ENCODE results near the gene GRID2. TPM values are rescaled to one million over a fixed set of nuclear protein-coding genes. Genes with fewer than 3 reads are reported as not detected.
"Not testable (repeated sequence)": the region's sequence is repeated elsewhere in the genome, so short reads cannot be mapped to it uniquely, and the experiment has no call there.

Gene GRID2
- total and polyA plus RNA-seq, 7 experiments from 2014 or later: not detected

- Mint-ChIP-seq H3K27me3 (no peaks in the 10 kb centered on the region), H3K9me3 (peaks cover 0 to 17% (median 6%) of the 10 kb centered on the region in 11 donors), H3K4me1 (no peaks in the 10 kb centered on the region), H3K36me3 (no peaks in the 10 kb centered on the region), H3K4me3 (no peak overlapping the region), H3K27ac (no peak overlapping the region)
- ATAC-seq: no peak
- Histone ChIP-seq H3K4me1 (ENCODE audit: control insufficient read depth in 2 of 2, insufficient read depth in 2 of 2, low read length in 2 of 2) (no peaks in the 10 kb centered on the region), H3K27me3 (ENCODE audit: control insufficient read depth in 2 of 2, insufficient read depth in 2 of 2, low read length in 2 of 2) (no peaks in the 10 kb centered on the region), H3K36me3 (ENCODE audit: control insufficient read depth in 2 of 3, insufficient read depth in 3 of 3, low read length in 3 of 3) (no peaks in the 10 kb centered on the region), H3K27ac (ENCODE audit: low read depth, low read length) (no peak overlapping the region), H3K9me3 (ENCODE audit: control insufficient read depth in 2 of 3, low read length in 3 of 3) (no peaks in the 10 kb centered on the region), H3K4me3 (ENCODE audit: low read length) (no peak overlapping the region)
- DNase-seq: no peak
- CTCF ChIA-PET: no interaction called here
- intact Hi-C loops (cut with micrococcal nuclease): no loop called here
- POLR2A ChIA-PET: no interaction called here
Observed at GRCh38 chr4:92445127-92445526, 141.4 kb downstream of the GRID2 start.

DNA sequence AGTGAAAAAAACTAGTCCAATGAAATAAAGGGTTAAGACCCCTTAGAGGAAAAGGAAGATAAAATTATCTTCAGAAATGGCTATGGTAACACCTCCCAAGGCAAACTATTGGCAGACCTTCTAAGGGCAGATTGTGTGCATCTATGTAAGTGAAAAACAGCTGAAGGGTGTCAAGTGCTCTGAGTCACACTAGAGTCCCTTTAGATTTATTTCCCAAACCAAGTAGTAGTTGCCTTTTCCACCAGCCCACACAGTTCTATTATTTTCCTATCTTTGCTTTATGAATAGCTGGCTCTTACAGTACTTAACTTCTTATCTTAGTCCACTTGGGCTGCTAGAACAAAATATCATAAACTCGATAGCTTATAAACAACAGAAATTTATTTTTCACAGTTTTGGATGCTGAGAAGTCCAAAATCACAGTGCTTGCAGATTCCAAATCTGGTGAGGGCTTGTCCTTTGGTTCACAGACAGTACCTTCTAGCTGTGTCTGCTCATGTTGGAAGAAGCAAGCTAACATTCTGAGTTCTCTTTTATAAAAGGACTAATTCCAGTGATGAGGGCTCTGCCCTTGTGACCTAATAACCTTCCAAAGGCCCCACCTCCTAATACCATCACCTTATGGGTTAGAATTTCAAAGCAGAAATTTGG lies 143.6 kb downstream of the GRID2 start:
- H3K36me3 Mint-ChIP-seq: no peaks in the 10 kb centered on the region
- intact Hi-C loops (cut with micrococcal nuclease): no loop called here
- Histone ChIP-seq H3K9me3 (ENCODE audit: control insufficient read depth in 2 of 3, low read length in 3 of 3) (no peaks in the 10 kb centered on the region), H3K36me3 (ENCODE audit: control insufficient read depth in 2 of 3, insufficient read depth in 3 of 3, low read length in 3 of 3) (no peaks in the 10 kb centered on the region), H3K27ac (ENCODE audit: low read depth, low read length) (no peak overlapping the region), H3K4me1 (ENCODE audit: control insufficient read depth in 2 of 2, insufficient read depth in 2 of 2, low read length in 2 of 2) (no peaks in the 10 kb centered on the region), H3K27me3 (ENCODE audit: control insufficient read depth in 2 of 2, insufficient read depth in 2 of 2, low read length in 2 of 2) (no peaks in the 10 kb centered on the region), H3K4me3 (ENCODE audit: low read length) (no peak overlapping the region)
- no peak overlapping the region for H3K27ac Mint-ChIP-seq
- DNase-seq: no peak
- no peaks in the 10 kb centered on the region for H3K27me3 Mint-ChIP-seq
- ChIA-PET CTCF (no interaction called here), POLR2A (no interaction called here)
- H3K4me1 Mint-ChIP-seq: no peaks in the 10 kb centered on the region
- peaks cover 0 to 7% (median 0%) of the 10 kb centered on the region in 11 donors for H3K9me3 Mint-ChIP-seq
- H3K4me3 Mint-ChIP-seq: no peak overlapping the region
- no peak for ATAC-seq

DNA sequence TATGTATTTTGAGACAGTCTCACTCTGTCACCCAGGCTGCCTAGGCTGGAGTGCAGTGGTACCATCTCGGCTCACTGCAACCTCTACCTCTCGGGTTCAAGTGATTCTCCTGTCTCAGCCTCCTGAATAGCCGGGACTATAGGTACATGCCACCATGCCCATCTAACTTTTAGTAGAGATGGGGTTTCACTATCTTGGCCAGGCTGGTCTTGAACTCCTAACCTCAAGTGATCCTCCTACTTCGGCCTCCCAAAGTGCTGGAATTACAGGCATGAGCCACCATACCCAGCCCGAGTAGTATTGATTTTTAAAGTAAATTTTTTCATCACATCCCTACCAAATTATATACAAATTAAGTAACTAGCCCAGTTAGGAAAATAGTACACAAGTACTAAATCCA lies 144.4 kb downstream of the GRID2 start:
- H3K4me1 Mint-ChIP-seq; H3K36me3 Mint-ChIP-seq; DNase-seq; H3K27me3 Mint-ChIP-seq; H3K4me1 ChIP-seq (ENCODE audit: control insufficient read depth in 2 of 2, insufficient read depth in 2 of 2, low read length in 2 of 2); ATAC-seq; H3K27ac Mint-ChIP-seq; POLR2A ChIA-PET; H3K4me3 ChIP-seq (ENCODE audit: low read length); H3K9me3 ChIP-seq (ENCODE audit: control insufficient read depth in 2 of 3, low read length in 3 of 3); H3K27me3 ChIP-seq (ENCODE audit: control insufficient read depth in 2 of 2, insufficient read depth in 2 of 2, low read length in 2 of 2); CTCF ChIA-PET; H3K36me3 ChIP-seq (ENCODE audit: control insufficient read depth in 2 of 3, insufficient read depth in 3 of 3, low read length in 3 of 3); intact Hi-C loops (cut with micrococcal nuclease); H3K9me3 Mint-ChIP-seq; H3K4me3 Mint-ChIP-seq; H3K27ac ChIP-seq (ENCODE audit: low read depth, low read length): not testable (repeated sequence)

DNA sequence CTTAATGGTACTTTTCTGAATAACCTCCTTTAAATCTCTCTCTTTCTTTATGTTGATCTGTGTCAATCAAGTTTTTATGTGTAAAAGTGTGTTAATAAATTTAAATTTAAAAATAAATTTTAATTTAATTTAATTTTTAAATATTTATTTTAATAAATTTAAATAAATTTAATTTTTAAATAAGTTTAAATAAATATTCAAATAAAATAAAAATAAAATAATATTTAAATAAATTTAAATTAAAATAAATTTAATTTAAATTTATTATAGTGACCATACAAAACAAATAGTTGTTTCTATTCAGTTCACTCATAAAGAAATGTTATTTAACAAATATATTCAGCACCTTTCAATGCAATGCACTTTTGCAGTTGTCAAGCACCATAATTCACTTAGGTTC lies 146.9 kb downstream of the GRID2 start:
- H3K9me3 Mint-ChIP-seq: peaks cover 0 to 6% (median 0%) of the 10 kb centered on the region in 11 donors
- H3K27me3 ChIP-seq (ENCODE audit: control insufficient read depth in 2 of 2, insufficient read depth in 2 of 2, low read length in 2 of 2): no peaks in the 10 kb centered on the region
- H3K36me3 ChIP-seq (ENCODE audit: control insufficient read depth in 2 of 3, insufficient read depth in 3 of 3, low read length in 3 of 3): no peaks in the 10 kb centered on the region
- no peaks in the 10 kb centered on the region for H3K4me1 Mint-ChIP-seq
- DNase-seq (no peak), ATAC-seq (no peak)
- no peaks in the 10 kb centered on the region for H3K36me3 Mint-ChIP-seq
- ChIA-PET POLR2A (no interaction called here), CTCF (no interaction called here)
- no peaks in the 10 kb centered on the region for H3K9me3 ChIP-seq (ENCODE audit: control insufficient read depth in 2 of 3, low read length in 3 of 3)
- no peak overlapping the region for H3K27ac ChIP-seq (ENCODE audit: low read depth, low read length)
- H3K4me3 ChIP-seq (ENCODE audit: low read length): no peak overlapping the region
- no peak overlapping the region for H3K4me3 Mint-ChIP-seq
- H3K27ac Mint-ChIP-seq: no peak overlapping the region
- H3K27me3 Mint-ChIP-seq: no peaks in the 10 kb centered on the region
- no peaks in the 10 kb centered on the region for H3K4me1 ChIP-seq (ENCODE audit: control insufficient read depth in 2 of 2, insufficient read depth in 2 of 2, low read length in 2 of 2)
- intact Hi-C loops (cut with micrococcal nuclease): no loop called here

DNA sequence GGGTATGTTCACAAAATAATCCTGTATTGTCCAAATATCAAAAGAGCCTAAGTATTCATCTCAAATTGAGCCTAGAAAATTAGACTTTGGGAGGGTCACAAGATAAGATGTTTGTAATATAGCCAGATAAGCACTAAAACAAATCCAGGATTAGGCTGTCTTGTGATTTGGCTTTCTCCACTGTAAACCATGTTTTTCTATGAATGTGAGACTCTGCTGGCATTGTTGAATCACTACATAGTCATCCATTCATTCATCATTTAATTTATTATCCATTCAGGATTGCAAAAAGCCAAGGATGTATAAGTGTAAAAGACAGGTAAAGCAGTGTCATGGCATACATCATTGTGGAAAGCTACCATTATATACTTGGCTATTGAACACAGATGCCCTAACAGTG lies 148.0 kb downstream of the GRID2 start:
- intact Hi-C loops (cut with micrococcal nuclease): no loop called here
- Histone ChIP-seq H3K27ac (ENCODE audit: low read depth, low read length) (no peak overlapping the region), H3K4me3 (ENCODE audit: low read length) (no peak overlapping the region), H3K36me3 (ENCODE audit: control insufficient read depth in 2 of 3, insufficient read depth in 3 of 3, low read length in 3 of 3) (no peaks in the 10 kb centered on the region), H3K4me1 (ENCODE audit: control insufficient read depth in 2 of 2, insufficient read depth in 2 of 2, low read length in 2 of 2) (no peaks in the 10 kb centered on the region), H3K9me3 (ENCODE audit: control insufficient read depth in 2 of 3, low read length in 3 of 3) (no peaks in the 10 kb centered on the region), H3K27me3 (ENCODE audit: control insufficient read depth in 2 of 2, insufficient read depth in 2 of 2, low read length in 2 of 2) (no peaks in the 10 kb centered on the region)
- Mint-ChIP-seq H3K4me3 (no peak overlapping the region), H3K27me3 (no peaks in the 10 kb centered on the region), H3K4me1 (no peaks in the 10 kb centered on the region), H3K27ac (no peak overlapping the region), H3K9me3 (peaks cover 0 to 6% (median 0%) of the 10 kb centered on the region in 11 donors), H3K36me3 (no peaks in the 10 kb centered on the region)
- POLR2A ChIA-PET: no interaction called here
- CTCF ChIA-PET: no interaction called here
- DNase-seq: no peak
- ATAC-seq: no peak

DNA sequence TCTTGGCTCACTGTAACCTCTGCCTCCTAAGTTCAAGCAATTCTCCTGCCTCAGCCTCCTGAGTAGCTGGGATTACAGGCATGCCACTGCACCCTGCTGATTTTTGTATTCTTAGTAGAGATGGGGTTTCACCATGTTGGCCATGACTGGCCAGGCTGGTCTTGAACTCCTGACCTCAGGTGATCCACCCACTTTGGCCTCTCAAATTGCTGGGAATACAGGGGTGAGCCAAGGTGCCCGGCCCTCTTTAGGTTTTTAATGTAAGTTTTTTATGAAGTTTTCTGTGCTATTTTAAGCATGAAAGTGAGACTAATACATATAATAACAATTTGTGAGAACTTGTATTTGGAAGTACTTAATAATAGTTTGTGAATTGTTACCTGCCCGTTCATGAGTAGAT lies 148.6 kb downstream of the GRID2 start:
- H3K36me3 Mint-ChIP-seq; ATAC-seq; H3K4me1 ChIP-seq (ENCODE audit: control insufficient read depth in 2 of 2, insufficient read depth in 2 of 2, low read length in 2 of 2); DNase-seq; intact Hi-C loops (cut with micrococcal nuclease); POLR2A ChIA-PET; H3K4me3 ChIP-seq (ENCODE audit: low read length); H3K9me3 Mint-ChIP-seq; H3K27me3 Mint-ChIP-seq; H3K27ac ChIP-seq (ENCODE audit: low read depth, low read length); H3K27me3 ChIP-seq (ENCODE audit: control insufficient read depth in 2 of 2, insufficient read depth in 2 of 2, low read length in 2 of 2); H3K27ac Mint-ChIP-seq; H3K4me3 Mint-ChIP-seq; CTCF ChIA-PET; H3K4me1 Mint-ChIP-seq; H3K36me3 ChIP-seq (ENCODE audit: control insufficient read depth in 2 of 3, insufficient read depth in 3 of 3, low read length in 3 of 3); H3K9me3 ChIP-seq (ENCODE audit: control insufficient read depth in 2 of 3, low read length in 3 of 3): not testable (repeated sequence)

DNA sequence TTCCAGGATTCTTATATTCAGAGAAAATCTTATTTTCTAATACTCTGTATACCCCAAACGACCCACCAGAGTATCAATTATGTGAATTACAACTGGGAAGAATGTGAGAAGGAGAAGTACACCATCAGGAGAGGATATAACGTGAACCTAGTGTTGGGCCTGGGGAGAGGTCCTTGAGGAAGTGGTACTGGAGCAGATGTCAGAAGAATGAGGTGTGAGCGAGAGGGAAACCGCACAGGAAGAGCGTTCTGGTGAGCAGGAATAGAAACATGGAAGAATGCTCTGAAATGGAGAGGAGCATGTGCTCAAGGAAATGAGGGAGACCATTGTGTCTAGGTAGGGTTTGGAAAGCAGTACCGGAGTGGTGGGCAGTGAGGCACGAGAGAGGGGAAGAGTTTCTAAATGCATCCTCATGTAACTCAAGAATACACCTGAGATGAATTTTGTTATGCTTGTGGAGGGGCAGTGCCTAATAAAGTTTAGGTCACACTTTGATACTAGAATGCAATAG lies 151.6 kb downstream of the GRID2 start:
- Mint-ChIP-seq H3K27me3 (no peaks in the 10 kb centered on the region), H3K9me3 (peaks cover 0 to 6% (median 2%) of the 10 kb centered on the region in 11 donors), H3K4me1 (no peaks in the 10 kb centered on the region), H3K27ac (peak overlapping the region in 1 of 9 donors; percentile 24), H3K4me3 (no peak overlapping the region), H3K36me3 (no peaks in the 10 kb centered on the region)
- Histone ChIP-seq H3K36me3 (ENCODE audit: control insufficient read depth in 2 of 3, insufficient read depth in 3 of 3, low read length in 3 of 3) (no peaks in the 10 kb centered on the region), H3K4me3 (ENCODE audit: low read length) (no peak overlapping the region), H3K27me3 (ENCODE audit: control insufficient read depth in 2 of 2, insufficient read depth in 2 of 2, low read length in 2 of 2) (no peaks in the 10 kb centered on the region), H3K9me3 (ENCODE audit: control insufficient read depth in 2 of 3, low read length in 3 of 3) (no peaks in the 10 kb centered on the region), H3K27ac (ENCODE audit: low read depth, low read length) (no peak overlapping the region), H3K4me1 (ENCODE audit: control insufficient read depth in 2 of 2, insufficient read depth in 2 of 2, low read length in 2 of 2) (no peaks in the 10 kb centered on the region)
- no peak for DNase-seq
- ChIA-PET POLR2A (no interaction called here), CTCF (no interaction called here)
- intact Hi-C loops (cut with micrococcal nuclease): no loop called here
- no peak for ATAC-seq
